ENCODE results near the gene CTXN3.

CTXN3 gene

DNA sequence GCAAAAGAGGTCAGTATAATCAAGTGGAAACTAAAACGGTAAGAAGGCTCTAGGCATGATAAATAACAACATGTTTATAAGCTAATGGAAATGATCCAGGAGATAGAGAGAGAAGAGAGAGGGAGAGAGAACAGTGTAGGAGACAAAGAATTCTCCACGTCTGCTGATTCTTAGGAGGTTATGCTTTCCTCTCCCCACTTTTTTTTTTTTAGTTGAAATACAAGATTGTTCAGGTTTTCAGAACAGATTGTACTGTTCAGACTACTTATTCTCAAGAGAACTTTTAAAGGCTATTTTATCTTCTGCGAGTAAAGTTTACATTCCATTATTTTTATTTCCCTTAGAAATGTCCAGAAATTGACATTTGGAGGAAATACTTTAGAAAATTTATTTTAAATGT is 58.3 kb downstream of the CTXN3 start:
- Histone ChIP-seq H3K4me1 (ENCODE audit: insufficient read depth, low read length, severe bottlenecking) (no peaks in the 10 kb centered on the region), H3K36me3 (ENCODE audit: insufficient read depth, low read length) (no peaks in the 10 kb centered on the region), H3K9me2 (ENCODE audit: low read depth, low read length) (no peaks in the 10 kb centered on the region), H3K4me3 (ENCODE audit: low read depth, low read length, poor library complexity, severe bottlenecking) (no peak overlapping the region), H3K9ac (ENCODE audit: low read length) (no peak overlapping the region), H3K27me3 (ENCODE audit: insufficient read depth, low read length) (no peaks in the 10 kb centered on the region), H4K20me1 (ENCODE audit: insufficient read depth, low read length) (no peaks in the 10 kb centered on the region), H3K4me2 (ENCODE audit: low read length) (no peak overlapping the region), H3K27ac (ENCODE audit: low read depth, low read length, poor library complexity, severe bottlenecking) (no peak overlapping the region), H3K79me2 (ENCODE audit: insufficient read depth, low read length) (no peaks in the 10 kb centered on the region), H3F3A (ENCODE audit: insufficient read depth, low read length) (no peaks in the 10 kb centered on the region), H3K9me3 (ENCODE audit: low read length) (no peaks in the 10 kb centered on the region), H2AFZ (ENCODE audit: low read length) (no peak overlapping the region)
- TF ChIP-seq, protein P1, sequence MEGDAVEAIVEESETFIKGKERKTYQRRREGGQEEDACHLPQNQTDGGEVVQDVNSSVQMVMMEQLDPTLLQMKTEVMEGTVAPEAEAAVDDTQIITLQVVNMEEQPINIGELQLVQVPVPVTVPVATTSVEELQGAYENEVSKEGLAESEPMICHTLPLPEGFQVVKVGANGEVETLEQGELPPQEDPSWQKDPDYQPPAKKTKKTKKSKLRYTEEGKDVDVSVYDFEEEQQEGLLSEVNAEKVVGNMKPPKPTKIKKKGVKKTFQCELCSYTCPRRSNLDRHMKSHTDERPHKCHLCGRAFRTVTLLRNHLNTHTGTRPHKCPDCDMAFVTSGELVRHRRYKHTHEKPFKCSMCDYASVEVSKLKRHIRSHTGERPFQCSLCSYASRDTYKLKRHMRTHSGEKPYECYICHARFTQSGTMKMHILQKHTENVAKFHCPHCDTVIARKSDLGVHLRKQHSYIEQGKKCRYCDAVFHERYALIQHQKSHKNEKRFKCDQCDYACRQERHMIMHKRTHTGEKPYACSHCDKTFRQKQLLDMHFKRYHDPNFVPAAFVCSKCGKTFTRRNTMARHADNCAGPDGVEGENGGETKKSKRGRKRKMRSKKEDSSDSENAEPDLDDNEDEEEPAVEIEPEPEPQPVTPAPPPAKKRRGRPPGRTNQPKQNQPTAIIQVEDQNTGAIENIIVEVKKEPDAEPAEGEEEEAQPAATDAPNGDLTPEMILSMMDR (IDR thresholded peaks at IDR 0.05; ENCODE audit: low read length) = no peak
- no peak for TF ChIP-seq EZH2 (IDR thresholded peaks at IDR 0.05; ENCODE audit: borderline replicate concordance, low read length)
